ENCODE measurements around the gene HMBS. TPM values are rescaled to one million over a fixed set of nuclear protein-coding genes. Genes with fewer than 3 reads are reported as not detected.
A peak's percentile ranks its signal among the peaks of the same experiment; 100 is the strongest.

HMBS gene
- total and polyA plus RNA-seq, 2 experiments from 2014 or later = 101 to 107 TPM

DNA sequence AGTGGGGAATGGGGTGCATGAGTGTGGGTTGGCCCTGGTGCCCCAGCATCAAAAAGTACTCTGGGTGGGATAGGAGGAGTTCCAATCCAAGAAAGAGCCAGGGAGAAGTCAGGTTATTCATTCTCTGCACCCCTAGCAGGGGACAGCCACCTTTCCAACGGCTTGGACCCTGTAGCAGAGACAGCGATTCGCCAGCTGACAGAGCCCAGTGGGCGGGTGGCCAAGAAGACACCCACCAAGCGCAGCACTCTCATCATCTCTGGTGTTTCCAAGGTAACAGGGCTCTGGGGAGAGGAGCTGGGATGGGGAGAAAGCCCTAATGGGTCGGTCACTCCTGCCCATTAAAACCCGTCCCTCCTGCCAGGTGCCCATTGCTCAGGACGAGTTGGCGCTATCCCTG is 29.0 kb downstream of the HMBS start (continued):
- TF ChIP-seq, protein P1, sequence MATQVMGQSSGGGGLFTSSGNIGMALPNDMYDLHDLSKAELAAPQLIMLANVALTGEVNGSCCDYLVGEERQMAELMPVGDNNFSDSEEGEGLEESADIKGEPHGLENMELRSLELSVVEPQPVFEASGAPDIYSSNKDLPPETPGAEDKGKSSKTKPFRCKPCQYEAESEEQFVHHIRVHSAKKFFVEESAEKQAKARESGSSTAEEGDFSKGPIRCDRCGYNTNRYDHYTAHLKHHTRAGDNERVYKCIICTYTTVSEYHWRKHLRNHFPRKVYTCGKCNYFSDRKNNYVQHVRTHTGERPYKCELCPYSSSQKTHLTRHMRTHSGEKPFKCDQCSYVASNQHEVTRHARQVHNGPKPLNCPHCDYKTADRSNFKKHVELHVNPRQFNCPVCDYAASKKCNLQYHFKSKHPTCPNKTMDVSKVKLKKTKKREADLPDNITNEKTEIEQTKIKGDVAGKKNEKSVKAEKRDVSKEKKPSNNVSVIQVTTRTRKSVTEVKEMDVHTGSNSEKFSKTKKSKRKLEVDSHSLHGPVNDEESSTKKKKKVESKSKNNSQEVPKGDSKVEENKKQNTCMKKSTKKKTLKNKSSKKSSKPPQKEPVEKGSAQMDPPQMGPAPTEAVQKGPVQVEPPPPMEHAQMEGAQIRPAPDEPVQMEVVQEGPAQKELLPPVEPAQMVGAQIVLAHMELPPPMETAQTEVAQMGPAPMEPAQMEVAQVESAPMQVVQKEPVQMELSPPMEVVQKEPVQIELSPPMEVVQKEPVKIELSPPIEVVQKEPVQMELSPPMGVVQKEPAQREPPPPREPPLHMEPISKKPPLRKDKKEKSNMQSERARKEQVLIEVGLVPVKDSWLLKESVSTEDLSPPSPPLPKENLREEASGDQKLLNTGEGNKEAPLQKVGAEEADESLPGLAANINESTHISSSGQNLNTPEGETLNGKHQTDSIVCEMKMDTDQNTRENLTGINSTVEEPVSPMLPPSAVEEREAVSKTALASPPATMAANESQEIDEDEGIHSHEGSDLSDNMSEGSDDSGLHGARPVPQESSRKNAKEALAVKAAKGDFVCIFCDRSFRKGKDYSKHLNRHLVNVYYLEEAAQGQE (IDR thresholded peaks at IDR 0.05; ENCODE audit: unreplicated experiment) = no peak

DNA sequence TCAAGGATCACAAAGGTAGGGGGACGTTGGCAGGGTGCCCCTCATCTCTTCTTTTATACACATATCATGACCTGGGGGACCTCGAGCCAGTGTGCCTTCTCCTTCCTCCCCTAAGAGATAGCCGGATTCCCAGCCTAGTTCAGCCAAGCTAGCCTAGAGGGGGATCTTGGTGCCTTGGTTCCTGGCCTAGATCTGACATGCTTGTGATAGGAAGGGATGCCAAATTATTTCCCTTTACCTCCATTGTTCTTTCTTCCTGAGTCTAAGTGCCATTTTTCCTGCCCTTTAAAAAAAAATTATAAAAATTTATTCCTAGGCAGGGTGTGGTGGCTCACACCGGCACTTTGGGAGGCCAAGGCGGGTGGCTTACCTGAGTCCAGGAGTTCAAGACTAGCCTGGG is 29.7 kb downstream of the HMBS start:
- DNase-seq (ENCODE audit: low spot score) (no peak), ATAC-seq (no peak)
- TF ChIP-seq POLR2AphosphoS5 (IDR thresholded peaks at IDR 0.05; ENCODE audit: low read depth) = no peak
- TF ChIP-seq STAT1 (IDR thresholded peaks at IDR 0.05; ENCODE audit: unreplicated experiment) = no peak
- no peak for TF ChIP-seq CREB1 (CRISPR knock-in tag; IDR thresholded peaks at IDR 0.05; ENCODE audit: low read depth)
- no peak overlapping the region for H2AFZ ChIP-seq
- peaks cover 12% of the 10 kb centered on the region for H3K4me1 ChIP-seq (ENCODE audit: insufficient read depth)
- H3K4me3 Mint-ChIP-seq = no peak overlapping the region
- H3K27ac Mint-ChIP-seq = no peak overlapping the region
- no peak overlapping the region for H3K4me3 ChIP-seq
- H3K79me2 ChIP-seq (replicated peaks; ENCODE audit: insufficient read depth) = no peaks in the 10 kb centered on the region
- no peaks in the 10 kb centered on the region for H3K9me2 ChIP-seq (ENCODE audit: insufficient read depth)
- H3K4me1 Mint-ChIP-seq = peaks cover 7% of the 10 kb centered on the region
- H3K27me3 Mint-ChIP-seq (ENCODE audit: insufficient read depth, low read depth, poor library complexity) = peaks cover 4% of the 10 kb centered on the region
- H3K4me2 ChIP-seq = no peak overlapping the region
- no peaks in the 10 kb centered on the region for H3K36me3 ChIP-seq (ENCODE audit: insufficient read depth)
- no peaks in the 10 kb centered on the region; the same call in 2 of the 3 replicates for H3K36me3 Mint-ChIP-seq (ENCODE audit: low read depth)
- H3K9me3 Mint-ChIP-seq = no peaks in the 10 kb centered on the region
- H4K20me1 ChIP-seq (replicated peaks; ENCODE audit: insufficient read depth) = no peaks in the 10 kb centered on the region
- no peak overlapping the region for H3K27ac ChIP-seq (ENCODE audit: low read depth)
- peaks cover 3% of the 10 kb centered on the region for H3K27me3 ChIP-seq (ENCODE audit: insufficient read depth)
- no peaks in the 10 kb centered on the region for H3F3A ChIP-seq (replicated peaks; ENCODE audit: low read depth)

DNA sequence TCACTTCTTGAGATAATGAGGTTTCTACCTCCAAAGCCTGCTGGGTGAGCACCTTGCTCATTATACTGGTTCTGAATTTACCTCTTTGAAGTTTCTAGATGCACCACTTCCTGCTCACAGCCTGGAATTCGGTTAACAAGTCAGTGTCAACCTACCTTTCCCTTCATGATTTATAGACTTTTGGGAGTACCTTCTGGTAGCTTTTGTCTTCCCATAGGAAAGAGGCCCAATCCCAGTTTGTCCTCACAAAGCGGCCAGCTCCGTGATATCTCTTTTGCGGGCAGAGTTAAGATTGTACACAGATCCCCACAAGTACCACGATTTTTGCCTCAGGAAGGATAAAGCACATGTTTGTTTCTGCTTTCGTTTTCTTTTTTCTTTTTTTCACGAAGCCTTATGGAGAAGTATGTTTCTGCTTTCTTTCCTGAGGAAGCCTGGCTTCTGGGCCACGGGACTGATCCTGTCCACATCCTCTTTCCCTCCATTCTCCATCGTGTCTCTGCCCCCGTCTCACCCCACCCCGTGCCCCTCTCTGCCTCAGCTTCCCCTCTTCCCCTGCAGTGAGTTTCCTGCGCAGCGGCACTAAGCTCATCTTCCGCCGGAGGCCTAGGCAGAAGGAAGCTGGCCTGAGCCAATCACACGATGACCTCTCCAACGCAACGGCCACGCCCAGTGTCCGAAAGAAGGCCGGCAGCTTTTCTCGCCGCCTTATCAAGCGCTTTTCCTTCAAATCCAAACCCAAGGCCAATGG is 31.0 kb downstream of the HMBS start:
- Histone ChIP-seq H3K4me1 (ENCODE audit: insufficient read depth) (peaks cover 10% of the 10 kb centered on the region), H3K4me3 (no peak overlapping the region), H4K20me1 (replicated peaks; ENCODE audit: insufficient read depth) (no peaks in the 10 kb centered on the region), H3K79me2 (replicated peaks; ENCODE audit: insufficient read depth) (no peaks in the 10 kb centered on the region), H2AFZ (0 out of 2 replicates have a peak overlapping the region, but pooled peaks have one; percentile 90), H3K27ac (ENCODE audit: low read depth) (no peak overlapping the region), H3K27me3 (ENCODE audit: insufficient read depth) (no peaks in the 10 kb centered on the region), H3K36me3 (ENCODE audit: insufficient read depth) (no peaks in the 10 kb centered on the region), H3K9me2 (ENCODE audit: insufficient read depth) (no peaks in the 10 kb centered on the region), H3F3A (replicated peaks; ENCODE audit: low read depth) (0 out of 2 replicates have a peak, but pooled peaks cover 3% of the 10 kb centered on the region), H3K4me2 (peak overlapping the region; percentile 57; the same call in 1 of the 2 replicates)
- ATAC-seq (peak; percentile 73), DNase-seq (ENCODE audit: low spot score) (peak; percentile 71)
- H3K4me3 Mint-ChIP-seq = no peak overlapping the region; the same call in 2 of the 3 replicates
- H3K27ac Mint-ChIP-seq = no peak overlapping the region
- H3K27me3 Mint-ChIP-seq (ENCODE audit: insufficient read depth, low read depth, poor library complexity) = peaks cover 8% of the 10 kb centered on the region
- H3K4me1 Mint-ChIP-seq = peaks cover 8% of the 10 kb centered on the region
- no peaks in the 10 kb centered on the region for H3K9me3 Mint-ChIP-seq
- no peaks in the 10 kb centered on the region; the same call in 2 of the 3 replicates for H3K36me3 Mint-ChIP-seq (ENCODE audit: low read depth)
- TF ChIP-seq ZNF331 (CRISPR knock-in tag; IDR thresholded peaks at IDR 0.05; ENCODE audit: low read depth) = no peak
- TF ChIP-seq EZH2phosphoT487 (IDR thresholded peaks at IDR 0.05; ENCODE audit: unreplicated experiment) = no peak
- TF ChIP-seq POLR2AphosphoS5 (IDR thresholded peaks at IDR 0.05; ENCODE audit: low read depth) = no peak
- no peak for TF ChIP-seq ZNF114 (CRISPR knock-in tag; IDR thresholded peaks at IDR 0.05)
- TF ChIP-seq, protein P1 (IDR thresholded peaks at IDR 0.05; ENCODE audit: unreplicated experiment) = no peak
- TF ChIP-seq JUNB (IDR thresholded peaks at IDR 0.05; ENCODE audit: unreplicated experiment) = no peak
- TF ChIP-seq STAT1 (IDR thresholded peaks at IDR 0.05; ENCODE audit: unreplicated experiment) = no peak
- no peak for TF ChIP-seq EZH2 (IDR thresholded peaks at IDR 0.05; ENCODE audit: low read depth, unreplicated experiment)
- TF ChIP-seq, protein P2, sequence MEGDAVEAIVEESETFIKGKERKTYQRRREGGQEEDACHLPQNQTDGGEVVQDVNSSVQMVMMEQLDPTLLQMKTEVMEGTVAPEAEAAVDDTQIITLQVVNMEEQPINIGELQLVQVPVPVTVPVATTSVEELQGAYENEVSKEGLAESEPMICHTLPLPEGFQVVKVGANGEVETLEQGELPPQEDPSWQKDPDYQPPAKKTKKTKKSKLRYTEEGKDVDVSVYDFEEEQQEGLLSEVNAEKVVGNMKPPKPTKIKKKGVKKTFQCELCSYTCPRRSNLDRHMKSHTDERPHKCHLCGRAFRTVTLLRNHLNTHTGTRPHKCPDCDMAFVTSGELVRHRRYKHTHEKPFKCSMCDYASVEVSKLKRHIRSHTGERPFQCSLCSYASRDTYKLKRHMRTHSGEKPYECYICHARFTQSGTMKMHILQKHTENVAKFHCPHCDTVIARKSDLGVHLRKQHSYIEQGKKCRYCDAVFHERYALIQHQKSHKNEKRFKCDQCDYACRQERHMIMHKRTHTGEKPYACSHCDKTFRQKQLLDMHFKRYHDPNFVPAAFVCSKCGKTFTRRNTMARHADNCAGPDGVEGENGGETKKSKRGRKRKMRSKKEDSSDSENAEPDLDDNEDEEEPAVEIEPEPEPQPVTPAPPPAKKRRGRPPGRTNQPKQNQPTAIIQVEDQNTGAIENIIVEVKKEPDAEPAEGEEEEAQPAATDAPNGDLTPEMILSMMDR (conservative IDR thresholded peaks at IDR 0.05; ENCODE audit: low read depth in 2 of 2) = no peak

Data from GM23338 (cell line).